ENCODE measurements around the gene DACT2.

DNA sequence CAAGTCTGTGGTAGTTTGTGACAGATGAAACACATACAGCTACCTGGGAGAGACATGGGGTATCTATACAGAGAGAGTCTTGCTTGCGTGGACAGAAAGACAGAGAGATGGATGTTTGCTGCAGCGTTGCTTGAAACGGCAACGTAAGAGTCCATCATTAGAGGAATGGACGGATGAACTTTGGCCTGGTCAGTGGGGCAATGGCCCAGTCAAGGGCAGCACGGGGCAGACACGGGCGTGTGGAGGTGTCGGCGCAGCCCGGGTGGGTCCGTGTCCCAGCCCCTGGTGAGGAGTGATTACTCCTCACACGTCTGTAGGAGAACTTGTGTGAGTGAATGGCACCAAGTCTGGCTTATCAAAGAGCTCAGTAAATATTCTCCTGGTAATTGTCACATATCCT is 21.9 kb downstream of the DACT2 start:
- no peak for TF ChIP-seq CTCF (conservative IDR thresholded peaks at IDR 0.05 in 1 of 2, IDR thresholded peaks at IDR 0.05 in 1 of 2; ENCODE audit: low read depth in 1 of 2, low read length in 2 of 2)
- no peak for TF ChIP-seq EZH2 (IDR thresholded peaks at IDR 0.05; ENCODE audit: low read length, missing control alignments)
